Vagina (tissue), 2 donors: ENCODE results near the gene FAM219A.

Experiments
- CTCF ChIP-seq, 3 experiments: fragments of 450-650 bp in 2 of 3; fragments of 200-600 bp in 1 of 3; sonication (generic) in 1 of 3; IDR thresholded peaks; one replicate each; pipeline ENCODE4 v1.5.1; 2017 to 2019; ENCODE audit warnings: antibody characterized with exemption in 3 of 3, mild to moderate bottlenecking in 2 of 3, moderate library complexity in 2 of 3
- POLR2A ChIP-seq, 2 donors: fragments of 450-650 bp; IDR thresholded peaks; one replicate each; pipeline ENCODE4 v1.6.1; 2017; ENCODE audit warnings: antibody characterized with exemption in 2 of 2, mild to moderate bottlenecking in 2 of 2, moderate library complexity in 2 of 2
- POLR2AphosphoS5 ChIP-seq, 2 donors: sonication (generic); formaldehyde crosslinking; IDR thresholded peaks; one replicate each; pipeline ENCODE4 v1.9.0; 2017; ENCODE audit warnings: antibody characterized with exemption in 2 of 2, mild to moderate bottlenecking in 2 of 2, low read depth in 1 of 2; ENCODE audit not compliant: insufficient read depth in 1 of 2

- TF ChIP-seq CTCF (IDR thresholded peaks at IDR 0.05) (no peak), POLR2A (IDR thresholded peaks at IDR 0.05) (no peak), POLR2AphosphoS5 (IDR thresholded peaks at IDR 0.05; ENCODE audit: insufficient read depth in 1 of 2, low read depth in 1 of 2) (no peak)
These were observed 82.3 kb downstream of the FAM219A start for GRCh38 chr9:34375901-34376595.
